ENCODE data around the gene FETUB.

FETUB gene

DNA sequence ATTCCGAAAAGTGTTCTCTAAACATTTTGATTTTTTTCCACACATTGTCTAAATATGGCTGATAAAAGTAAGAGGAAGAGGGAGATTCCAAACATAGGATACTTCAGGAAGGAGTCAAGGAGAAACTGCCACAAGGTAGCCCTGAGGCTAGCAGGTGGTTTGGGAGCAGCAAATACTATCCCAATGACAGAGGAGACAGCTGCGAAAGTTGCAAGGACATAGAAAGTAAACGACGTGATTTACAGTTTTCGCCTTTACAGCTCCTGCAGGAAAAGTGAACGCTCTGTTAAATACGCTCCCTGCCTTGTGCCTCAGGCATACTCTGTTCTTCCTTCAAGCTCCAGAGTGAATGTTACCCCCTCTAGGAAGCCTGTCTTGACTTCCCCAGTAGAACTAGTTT, 3.7 kb upstream of the FETUB start:
- DNase-seq: no peak

DNA sequence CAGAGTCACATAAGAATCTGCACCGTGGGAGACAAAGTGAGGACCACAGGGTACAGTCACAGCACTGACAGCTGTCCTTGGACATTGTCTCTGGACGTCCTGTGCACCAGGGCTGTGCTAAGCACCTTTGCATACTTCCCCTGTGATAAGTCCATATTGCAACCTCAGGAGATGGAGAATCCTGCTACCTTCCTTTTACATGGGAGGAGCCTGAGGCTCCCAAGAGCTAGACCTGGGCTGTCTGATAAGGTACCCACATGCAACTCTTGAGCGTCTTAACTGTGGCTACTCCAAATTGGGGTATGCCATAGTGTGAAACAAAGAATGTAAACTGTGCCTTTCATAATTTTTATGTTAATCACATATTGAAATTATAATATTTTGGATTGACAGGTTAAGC, 2.5 kb upstream of the FETUB start:
- DNase-seq: no peak

DNA sequence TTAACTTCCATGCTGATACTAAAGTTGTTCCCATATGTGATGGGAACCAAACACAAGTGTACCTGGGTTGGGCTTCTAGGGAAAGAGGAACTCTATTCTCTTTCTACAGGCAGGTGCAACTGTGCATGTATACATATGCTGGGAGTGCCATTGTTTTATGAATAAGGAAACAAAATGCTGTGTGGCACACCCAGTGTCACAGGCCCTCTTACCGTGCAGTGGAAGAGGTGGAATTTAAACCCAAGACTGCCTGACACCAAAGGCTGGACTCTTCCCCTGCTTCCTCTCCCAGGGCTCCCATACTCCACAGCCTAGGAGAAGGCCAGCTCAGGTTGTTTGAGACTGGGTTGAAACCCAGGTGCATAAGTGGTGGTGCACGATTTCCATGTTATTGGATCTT, 1.9 kb upstream of the FETUB start:
- DNase-seq: no peak

DNA sequence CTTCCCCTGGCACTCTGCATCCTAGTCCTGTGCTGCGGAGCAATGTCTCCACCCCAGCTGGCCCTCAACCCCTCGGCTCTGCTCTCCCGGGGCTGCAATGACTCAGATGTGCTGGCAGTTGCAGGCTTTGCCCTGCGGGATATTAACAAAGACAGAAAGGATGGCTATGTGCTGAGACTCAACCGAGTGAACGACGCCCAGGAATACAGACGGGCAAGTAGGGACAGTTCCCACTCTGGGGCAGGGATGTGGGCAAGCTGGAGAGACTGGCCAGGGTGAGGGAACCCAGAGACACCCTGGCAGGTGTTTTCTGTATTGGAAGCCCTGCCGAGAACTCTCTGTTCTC, 247 bp downstream of the FETUB start:
- no peak for DNase-seq

DNA sequence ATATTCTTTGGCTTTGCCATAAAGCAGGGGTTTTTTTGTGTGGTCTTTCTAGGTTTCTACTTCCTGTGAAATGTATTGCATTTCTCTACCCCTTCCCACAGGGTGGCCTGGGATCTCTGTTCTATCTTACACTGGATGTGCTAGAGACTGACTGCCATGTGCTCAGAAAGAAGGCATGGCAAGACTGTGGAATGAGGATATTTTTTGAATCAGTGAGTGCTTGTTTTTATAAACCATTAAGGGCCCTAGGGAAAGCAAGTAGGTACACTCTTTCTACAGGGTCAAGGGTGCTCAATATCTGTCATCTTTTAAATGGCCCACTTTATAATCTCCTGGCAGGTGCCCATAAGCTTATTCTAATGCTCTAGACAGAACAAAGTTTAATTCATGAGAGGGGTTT, 730 bp downstream of the FETUB start:
- DNase-seq: no peak

DNA sequence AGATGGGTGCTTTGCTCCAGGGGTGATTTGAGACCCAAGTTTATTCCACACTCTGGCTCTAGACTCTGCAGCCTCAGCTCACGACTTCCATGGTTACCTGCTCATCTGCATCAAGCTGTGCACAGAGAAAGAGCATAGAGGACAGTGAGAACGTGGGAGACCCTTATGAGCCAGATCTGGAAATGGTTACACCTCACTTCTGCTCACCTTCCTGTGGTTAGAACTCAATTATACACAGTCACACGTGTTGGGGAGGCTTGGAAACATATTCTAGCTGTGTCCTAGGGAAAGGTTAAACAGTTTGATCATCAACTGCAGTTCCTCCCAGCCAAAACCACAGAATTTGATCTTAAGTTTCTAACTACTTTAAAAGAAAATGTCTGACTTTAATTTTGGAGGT, 1.8 kb downstream of the FETUB start:
- DNase-seq: no peak

DNA sequence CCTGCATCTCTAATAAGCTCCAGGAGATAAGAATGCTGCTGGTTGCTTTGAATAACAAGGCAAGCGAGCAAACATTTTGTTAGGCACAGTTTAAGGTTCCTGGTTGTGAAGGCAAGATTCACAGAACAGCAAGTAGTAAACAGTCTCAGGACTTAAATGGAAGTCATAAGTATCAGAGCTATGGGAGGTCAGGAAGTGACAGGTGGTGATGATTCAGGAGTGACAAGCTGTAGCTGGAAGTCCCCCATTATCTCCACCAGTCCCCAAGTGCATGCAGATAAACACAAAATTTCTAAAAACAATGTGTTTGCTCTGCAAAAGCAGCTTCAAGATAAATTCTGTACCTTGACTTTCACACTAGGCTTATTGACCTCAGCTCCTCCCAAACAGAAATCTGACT, 3.3 kb downstream of the FETUB start:
- no peak for DNase-seq

GRCh38 chr3:186644683-186645082, 4.5 kb downstream of the FETUB start:
- DNase-seq: no peak

DNA sequence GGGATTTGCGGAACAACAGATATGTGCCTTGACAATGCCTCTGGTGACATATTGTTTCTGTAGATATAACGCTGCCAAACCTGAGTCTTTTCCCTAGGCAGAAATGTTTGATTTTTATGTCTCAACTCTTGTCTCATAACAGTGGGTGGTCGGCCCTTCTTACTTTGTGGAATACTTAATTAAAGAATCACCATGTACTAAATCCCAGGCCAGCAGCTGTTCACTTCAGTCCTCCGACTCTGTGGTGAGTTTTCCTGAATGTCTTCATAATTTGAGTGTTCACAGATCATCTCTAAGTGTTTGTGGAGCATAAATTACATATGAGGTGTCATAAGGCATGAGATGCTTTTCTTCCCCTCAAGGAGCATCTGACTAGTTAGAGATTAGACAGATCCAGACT, 5.9 kb downstream of the FETUB start:
- no peak for DNase-seq

GRCh38 chr3:186646841-186647240, 6.6 kb downstream of the FETUB start:
- DNase-seq: no peak

DNA sequence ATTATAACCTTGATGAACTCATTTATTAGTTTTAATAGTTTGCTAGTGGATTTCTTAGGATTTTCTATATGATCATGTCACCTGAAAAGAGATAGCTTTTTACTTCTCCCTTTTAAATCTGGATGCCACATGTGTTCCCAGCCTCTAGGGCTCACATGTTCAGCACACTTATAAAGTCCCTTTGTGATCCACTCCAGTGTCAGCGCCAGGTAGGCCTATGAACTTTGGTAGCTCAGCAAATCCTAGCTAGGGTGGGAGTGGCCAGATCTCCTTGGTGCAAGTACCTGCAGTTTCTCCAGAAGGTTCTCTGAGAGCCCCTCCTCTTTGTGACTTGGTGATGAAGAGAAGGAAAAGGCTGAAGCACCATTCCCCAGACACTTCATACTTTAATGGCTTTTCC, 8.7 kb downstream of the FETUB start:
- DNase-seq: no peak

- DNase-seq: no peak
Measured at GRCh38 chr3:186651678-186652215, 11.5 kb downstream of the FETUB start.

DNA sequence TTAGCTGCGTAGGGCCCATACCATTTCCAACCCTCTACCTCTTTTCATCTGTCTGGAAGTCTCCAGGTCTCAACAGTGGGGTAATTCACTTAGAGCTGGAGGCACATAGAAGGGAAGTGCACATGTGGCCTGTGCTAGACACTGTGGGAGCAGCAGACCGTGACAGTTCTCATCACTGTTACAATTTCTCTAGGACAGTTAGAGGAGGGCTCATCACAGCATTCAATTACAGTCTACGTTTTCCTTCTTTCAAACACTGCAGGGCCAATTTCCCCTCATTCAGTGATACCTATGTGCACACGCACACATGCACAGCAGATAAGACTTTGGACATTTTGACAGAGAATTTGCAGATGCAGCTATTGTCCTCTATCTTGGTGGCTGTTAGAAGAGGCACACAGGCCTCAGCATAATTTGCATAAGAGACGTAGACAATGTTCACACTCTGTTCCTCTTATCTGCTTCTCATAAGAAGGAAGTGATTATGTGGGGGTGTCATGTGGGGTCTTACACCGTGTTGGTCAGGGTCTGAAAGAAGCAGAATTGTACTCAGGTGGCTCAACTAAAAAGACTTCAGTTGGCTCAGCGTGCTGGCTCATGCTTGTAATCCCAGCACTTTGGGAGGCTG, 13.0 kb downstream of the FETUB start:
- DNase-seq: no peak

GRCh38 chr3:186653984-186654383, 13.8 kb downstream of the FETUB start:
- DNase-seq: no peak

DNA sequence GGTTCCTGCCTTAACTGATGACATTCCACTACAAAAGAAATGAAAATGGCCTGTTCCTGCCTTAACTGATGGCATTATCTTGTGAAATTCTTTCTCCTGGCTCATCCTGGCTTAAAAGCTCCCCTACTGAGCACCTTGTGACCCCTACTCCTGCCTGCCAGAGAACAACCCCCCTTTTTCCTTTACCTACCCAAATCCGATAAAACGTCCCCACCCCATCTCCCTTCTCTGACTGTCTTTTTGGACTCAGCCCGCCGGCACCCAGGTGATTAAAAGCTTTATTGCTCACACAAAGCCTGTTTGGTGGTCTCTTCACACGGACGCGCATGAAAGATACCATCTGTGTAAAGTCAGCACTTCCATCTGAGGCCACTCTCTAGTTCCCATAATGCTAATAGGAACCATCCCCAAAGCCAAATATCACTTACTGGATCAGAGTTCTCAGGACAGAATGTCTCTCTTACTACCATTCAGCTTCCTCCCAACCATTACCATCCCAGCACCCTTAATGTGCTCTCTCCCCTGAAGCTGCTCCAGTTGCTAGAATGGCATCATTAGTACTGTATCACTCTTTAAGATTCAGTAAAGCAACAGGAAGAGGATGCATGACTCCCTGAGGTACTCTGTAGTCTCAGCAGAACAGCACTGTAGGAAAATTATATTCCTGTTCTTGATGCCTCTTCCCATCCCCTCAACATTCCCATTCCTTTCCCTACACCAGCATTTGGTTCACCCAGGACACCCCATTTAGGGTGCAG, 23.3 kb downstream of the FETUB start:
- DNase-seq: no peak

DNA sequence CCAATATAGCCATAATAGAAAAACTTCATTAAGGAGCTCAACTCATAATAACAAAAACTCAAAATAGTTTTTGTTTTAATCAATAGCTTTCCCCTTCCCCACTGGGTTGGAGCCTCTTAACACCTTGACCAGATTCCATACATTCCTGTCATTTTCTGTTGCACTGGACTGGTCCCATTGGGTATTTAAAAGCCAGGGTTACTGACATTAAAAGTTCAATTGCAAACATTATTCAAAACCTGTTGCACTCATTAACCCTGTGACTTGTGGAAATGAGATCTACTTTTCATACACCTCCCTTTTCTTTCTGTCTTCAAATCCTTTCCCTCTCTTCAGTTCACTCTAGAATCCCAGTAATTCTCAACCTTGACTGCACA, 23.9 kb downstream of the FETUB start:
- no peak for DNase-seq

GRCh38 chr3:186664506-186664905, 24.3 kb downstream of the FETUB start:
- no peak for DNase-seq

DNA sequence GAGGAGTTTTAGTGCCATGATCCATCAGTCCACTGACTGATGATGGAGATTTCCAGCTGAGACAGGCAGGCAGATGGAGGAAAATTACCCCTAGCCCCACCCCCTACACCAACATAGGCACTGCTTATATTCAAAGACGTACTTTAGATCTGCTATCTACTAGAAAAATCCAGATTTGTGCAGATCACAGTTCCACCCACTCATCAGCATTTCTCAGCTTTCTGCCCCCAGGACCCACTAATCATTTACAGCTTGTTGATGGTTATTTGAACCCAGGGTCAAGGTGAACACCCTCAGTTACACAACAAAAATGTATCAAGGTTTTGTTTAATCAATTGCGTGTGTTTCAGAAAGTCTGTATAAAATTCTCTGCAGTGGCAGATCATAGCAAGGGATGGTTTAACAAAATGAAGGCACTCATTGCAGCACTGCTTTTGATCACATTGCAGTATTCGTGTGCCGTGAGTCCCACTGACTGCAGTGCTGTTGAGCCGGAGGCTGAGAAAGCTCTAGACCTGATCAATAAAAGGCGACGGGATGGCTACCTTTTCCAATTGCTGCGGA, 25.5 kb downstream of the FETUB start, which contains the start of gene HRG:
TSS of gene HRG (plus strand) at position 390 of the 564 bp plus-strand sequence. CDS start at position 408, 18 bp downstream.
- DNase-seq: no peak

- no peak for DNase-seq
Measured at GRCh38 chr3:186668426-186668825, 28.2 kb downstream of the FETUB start.

DNA sequence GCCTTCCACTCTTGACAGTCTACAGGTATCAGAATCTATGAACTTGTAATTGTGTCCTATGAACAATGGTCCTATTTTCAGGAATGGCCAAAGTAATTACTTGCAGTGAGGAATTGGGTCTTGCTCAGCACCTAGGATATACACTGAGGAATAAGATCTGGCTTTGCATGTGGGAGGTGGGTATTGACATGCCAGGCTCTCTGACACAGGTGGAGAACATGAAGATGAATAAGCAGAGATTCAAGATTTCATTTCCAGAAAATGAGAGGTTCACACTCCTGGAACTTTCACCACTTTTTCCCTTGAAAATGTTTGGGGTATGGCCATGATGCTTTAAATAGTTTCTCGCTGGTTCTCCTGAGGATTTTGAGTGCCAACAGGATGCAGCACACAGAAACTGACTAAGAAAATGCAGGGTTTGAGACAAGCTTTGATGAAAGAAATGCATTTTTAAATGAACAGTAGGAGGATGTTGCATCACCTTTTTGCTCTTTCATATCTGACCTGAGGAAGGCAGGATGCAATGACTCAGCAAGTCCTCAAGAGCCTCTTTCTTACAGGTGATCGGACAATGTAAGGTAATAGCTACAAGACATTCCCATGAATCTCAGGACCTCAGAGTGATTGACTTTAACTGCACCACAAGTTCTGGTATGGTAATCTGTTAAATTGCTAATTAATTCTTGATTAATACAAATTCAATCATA, 29.3 kb downstream of the FETUB start:
- no peak for DNase-seq

DNA sequence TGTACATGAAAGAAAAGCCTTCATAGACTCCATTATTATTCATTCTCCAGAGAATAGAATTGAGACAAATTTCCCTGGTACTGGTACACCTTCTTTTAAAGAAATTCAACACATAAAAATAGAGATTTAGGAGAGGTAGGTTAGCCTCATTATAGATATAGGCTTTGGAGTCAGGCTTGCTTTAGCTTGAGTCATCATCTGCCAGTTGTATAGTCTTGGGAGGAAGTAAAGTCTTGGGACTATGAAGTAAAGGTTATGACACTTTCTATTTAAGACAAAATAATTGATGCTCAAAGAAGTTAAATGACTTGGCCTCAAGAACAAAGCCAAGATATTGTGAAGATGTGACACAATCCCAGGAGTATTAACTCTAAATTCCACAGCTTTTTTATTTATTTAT, 30.0 kb downstream of the FETUB start:
- DNase-seq: no peak

- DNase-seq: no peak
Measured at GRCh38 chr3:186671051-186671450, 30.9 kb downstream of the FETUB start.

DNA sequence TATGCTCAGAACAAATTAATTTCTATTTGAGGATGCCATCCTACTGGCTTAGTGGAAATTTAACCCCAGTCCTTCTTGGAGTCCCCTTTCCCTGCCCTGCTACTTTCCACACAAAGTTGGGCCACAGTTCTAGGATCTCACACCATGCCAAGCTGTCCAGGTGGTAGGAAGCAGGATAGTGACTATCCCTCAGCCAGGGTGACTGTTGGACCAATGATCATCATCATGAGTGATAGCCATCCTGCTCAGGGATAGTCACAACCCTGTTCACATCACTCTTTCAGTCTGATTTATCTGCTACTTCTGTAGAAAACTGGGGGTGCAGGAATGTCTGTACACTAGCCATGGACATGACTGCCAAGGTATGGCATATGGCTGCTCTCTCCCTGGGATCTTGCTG, 38.4 kb downstream of the FETUB start:
- DNase-seq: no peak

- DNase-seq: no peak
Measured at GRCh38 chr3:186679151-186679550, 39.0 kb downstream of the FETUB start.
